Mucosa of descending colon (tissue), 3 donors: ENCODE results near the gene PTPRN2. TPM values are rescaled to one million over a fixed set of nuclear protein-coding genes. Genes with fewer than 3 reads are reported as not detected.
"Not testable (repeated sequence)": the region's sequence is repeated elsewhere in the genome, so short reads cannot be mapped to it uniquely, and the experiment has no call there.

ENCODE experiments used
- ATAC-seq: fragments of 200-7000 bp; cut with Tn5 transposase; one replicate; pipeline ENCODE4 v1.9.1; 2020; ENCODE audit warnings: mild to moderate bottlenecking, moderate library complexity
- DNase-seq, 3 donors: peaks; one replicate each; pipeline ENCODE4 v3.0.0-alpha.2; 2020
- H3K36me3 ChIP-seq: fragments of 200-600 bp; one replicate; pipeline ENCODE4 v1.8.0; 2021; ENCODE audit warnings: low read depth, mild to moderate bottlenecking
- H3K4me1 ChIP-seq: fragments of 200-600 bp; one replicate; pipeline ENCODE4 v1.8.0; 2021; ENCODE audit warnings: low read depth, mild to moderate bottlenecking
- H3K4me3 ChIP-seq: fragments of 200-600 bp; one replicate; pipeline ENCODE4 v1.8.0; 2021; ENCODE audit warnings: mild to moderate bottlenecking
- H3K9me3 ChIP-seq: fragments of 200-600 bp; one replicate; pipeline ENCODE4 v1.8.0; 2021; ENCODE audit warnings: mild to moderate bottlenecking
- intact Hi-C, 2 donors: fragments of 100-400 bp; cut with DNase I in 1 of 2; cut with micrococcal nuclease in 1 of 2; formaldehyde crosslinking; loops; one replicate each; pipeline versions ENCODE4 v1.11.0 to v1.11.1; 2022; cut with DNase I, micrococcal nuclease
- total RNA-seq, 3 donors: library from RNA; stranded (reverse); fragmentation: NEBNext Ultra II Directional in 2 of 3; extraction: Animal tissue kit (Norgen Biotek cat#: 25700) in 2 of 3; gene quantifications; one replicate each; pipeline versions ENCODE4 v1.2.1 to v1.2.4, GENCODE V29; 2021 to 2023
- TF ChIP-seq, protein P1 (sequence below): fragments of 200-600 bp; IDR thresholded peaks from one replicate; pipeline ENCODE4 v1.8.0; 2022; ENCODE audit warnings: antibody characterized with exemption, mild to moderate bottlenecking
- donor health status: DM: no; HTN: no; CAD: no; lungs with moderate emphysema.
- donor health status: DM: no; HTN: no; CAD: no.
- donor health status: DM: no; HTN: yes; CAD: no.

Gene PTPRN2
- total RNA-seq, 3 donors from 2014 or later = 12.5 to 28.0 (median 26.2) TPM

DNA sequence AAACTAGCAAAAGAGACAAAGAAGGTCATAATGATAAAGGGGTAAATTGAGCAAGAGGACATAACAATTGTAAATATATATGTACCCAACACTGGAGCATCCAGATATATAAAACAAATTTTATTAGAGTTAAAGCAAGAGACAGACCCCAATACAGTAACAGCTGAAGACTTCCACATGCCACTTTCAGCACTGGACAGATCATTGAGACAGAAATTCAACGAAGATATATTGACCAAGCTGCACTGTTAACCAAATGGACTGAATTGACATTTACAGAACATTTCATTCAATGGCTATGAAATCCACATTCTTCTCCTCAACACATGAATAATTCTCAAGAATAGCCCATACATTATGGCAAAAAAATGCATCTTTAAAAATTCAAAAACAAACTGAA lies 378.2 kb downstream of the PTPRN2 start:
- ATAC-seq (no peak), DNase-seq (no peak)
- H3K4me3 ChIP-seq = no peak overlapping the region
- TF ChIP-seq, protein P1, sequence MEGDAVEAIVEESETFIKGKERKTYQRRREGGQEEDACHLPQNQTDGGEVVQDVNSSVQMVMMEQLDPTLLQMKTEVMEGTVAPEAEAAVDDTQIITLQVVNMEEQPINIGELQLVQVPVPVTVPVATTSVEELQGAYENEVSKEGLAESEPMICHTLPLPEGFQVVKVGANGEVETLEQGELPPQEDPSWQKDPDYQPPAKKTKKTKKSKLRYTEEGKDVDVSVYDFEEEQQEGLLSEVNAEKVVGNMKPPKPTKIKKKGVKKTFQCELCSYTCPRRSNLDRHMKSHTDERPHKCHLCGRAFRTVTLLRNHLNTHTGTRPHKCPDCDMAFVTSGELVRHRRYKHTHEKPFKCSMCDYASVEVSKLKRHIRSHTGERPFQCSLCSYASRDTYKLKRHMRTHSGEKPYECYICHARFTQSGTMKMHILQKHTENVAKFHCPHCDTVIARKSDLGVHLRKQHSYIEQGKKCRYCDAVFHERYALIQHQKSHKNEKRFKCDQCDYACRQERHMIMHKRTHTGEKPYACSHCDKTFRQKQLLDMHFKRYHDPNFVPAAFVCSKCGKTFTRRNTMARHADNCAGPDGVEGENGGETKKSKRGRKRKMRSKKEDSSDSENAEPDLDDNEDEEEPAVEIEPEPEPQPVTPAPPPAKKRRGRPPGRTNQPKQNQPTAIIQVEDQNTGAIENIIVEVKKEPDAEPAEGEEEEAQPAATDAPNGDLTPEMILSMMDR = no peak
- no peaks in the 10 kb centered on the region for H3K36me3 ChIP-seq
- no peaks in the 10 kb centered on the region for H3K4me1 ChIP-seq
- intact Hi-C loops = no loop called here
- no peaks in the 10 kb centered on the region for H3K9me3 ChIP-seq

DNA sequence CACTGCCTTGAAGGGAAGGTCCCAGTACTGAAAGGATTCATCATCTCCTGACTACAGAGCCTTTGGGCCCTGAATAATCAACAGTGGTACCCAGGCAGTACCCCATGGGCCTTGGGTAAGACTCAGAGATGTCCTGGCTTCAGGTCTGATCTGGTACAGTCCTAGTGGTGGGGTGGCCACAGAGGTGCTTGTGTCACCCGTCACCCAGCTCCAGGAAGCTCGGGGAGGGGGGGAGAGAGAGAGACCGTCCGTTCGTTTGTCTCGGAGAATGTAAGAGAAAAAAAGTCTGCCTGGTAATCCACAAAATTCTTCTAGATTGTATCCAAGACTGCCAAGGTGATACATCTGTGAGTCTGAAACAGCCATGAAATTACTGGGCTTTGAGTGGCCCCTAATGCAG lies 381.3 kb downstream of the PTPRN2 start:
- ATAC-seq (no peak), DNase-seq (no peak)
- intact Hi-C loops = no loop called here
- H3K4me3 ChIP-seq = no peak overlapping the region
- no peaks in the 10 kb centered on the region for H3K36me3 ChIP-seq
- TF ChIP-seq, protein P1 = no peak
- no peaks in the 10 kb centered on the region for H3K9me3 ChIP-seq
- H3K4me1 ChIP-seq = no peaks in the 10 kb centered on the region

DNA sequence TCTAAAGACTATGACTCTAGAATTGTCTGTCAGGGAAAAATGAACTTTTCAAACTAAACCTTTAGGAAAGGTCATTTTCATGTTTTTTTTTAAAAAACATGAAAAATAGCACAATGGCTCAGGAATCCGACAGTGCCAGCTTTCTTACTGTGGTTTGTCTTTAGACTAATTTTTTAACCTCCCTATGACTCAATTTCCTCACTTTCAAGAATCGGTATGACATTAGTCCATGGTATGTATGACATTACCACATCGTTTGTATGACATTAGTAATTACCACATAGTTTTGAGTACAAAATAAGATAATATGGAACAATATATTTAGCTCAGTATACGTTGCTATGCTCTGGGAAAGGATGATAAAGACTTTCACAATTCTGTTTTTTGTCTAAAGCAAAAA lies 383.2 kb downstream of the PTPRN2 start:
- H3K36me3 ChIP-seq = no peaks in the 10 kb centered on the region
- H3K9me3 ChIP-seq = no peaks in the 10 kb centered on the region
- H3K4me1 ChIP-seq = no peaks in the 10 kb centered on the region
- intact Hi-C loops = no loop called here
- DNase-seq = no peak
- no peak for ATAC-seq
- TF ChIP-seq, protein P1 = no peak
- no peak overlapping the region for H3K4me3 ChIP-seq

DNA sequence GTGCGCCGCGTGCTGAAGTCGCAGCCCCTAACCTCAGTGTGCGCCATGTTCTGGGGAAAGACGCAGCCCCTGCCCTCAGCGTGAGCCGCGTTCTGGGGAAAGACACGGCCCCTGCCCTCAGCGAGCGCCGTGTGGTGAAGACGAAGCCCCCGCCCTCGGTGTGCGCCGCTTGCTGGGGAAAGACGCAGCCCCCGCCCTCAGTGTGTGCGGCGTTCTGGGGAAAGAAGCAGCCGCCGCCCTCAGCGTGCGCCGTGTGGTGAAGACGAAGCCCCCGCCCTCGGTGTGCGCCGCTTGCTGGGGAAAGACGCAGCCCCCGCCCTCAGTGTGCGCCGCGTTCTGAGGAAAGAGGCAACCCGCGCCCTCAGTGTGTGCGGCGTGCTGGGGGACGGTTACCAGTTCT lies 383.7 kb downstream of the PTPRN2 start:
- ATAC-seq, H3K4me1 ChIP-seq, H3K9me3 ChIP-seq, H3K36me3 ChIP-seq, DNase-seq, intact Hi-C loops, H3K4me3 ChIP-seq: not testable (repeated sequence)

DNA sequence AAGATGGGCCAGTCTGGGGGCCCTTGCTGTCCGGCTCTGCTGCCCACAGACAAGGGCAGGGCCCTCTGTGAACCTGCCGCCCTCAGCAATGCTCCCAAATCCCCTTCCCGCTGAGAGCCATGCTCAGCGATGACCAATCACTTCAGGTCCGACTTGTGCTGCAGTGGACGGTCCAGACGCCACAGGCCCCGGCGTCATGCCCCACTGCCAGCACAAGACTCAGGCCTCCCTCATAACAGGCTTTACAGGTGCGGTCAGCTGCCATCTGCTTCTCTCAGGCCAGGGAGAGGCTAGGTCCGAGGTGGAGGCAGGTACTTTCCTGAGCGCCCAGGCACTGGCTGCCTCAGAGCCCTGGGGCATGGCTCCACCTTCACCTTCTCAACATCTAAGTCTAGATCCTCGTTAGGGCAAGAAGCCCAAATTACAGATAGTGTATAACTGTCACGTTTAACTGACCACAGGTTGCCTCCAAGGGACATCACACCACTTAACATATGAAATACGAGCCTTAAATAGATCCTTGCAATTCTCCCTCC lies 393.2 kb downstream of the PTPRN2 start:
- ATAC-seq (no peak), DNase-seq (no peak)
- H3K4me1 ChIP-seq = no peaks in the 10 kb centered on the region
- TF ChIP-seq, protein P1 = no peak
- no peaks in the 10 kb centered on the region for H3K36me3 ChIP-seq
- intact Hi-C loops = no loop called here
- no peak overlapping the region for H3K4me3 ChIP-seq
- peaks cover 11% of the 10 kb centered on the region for H3K9me3 ChIP-seq

DNA sequence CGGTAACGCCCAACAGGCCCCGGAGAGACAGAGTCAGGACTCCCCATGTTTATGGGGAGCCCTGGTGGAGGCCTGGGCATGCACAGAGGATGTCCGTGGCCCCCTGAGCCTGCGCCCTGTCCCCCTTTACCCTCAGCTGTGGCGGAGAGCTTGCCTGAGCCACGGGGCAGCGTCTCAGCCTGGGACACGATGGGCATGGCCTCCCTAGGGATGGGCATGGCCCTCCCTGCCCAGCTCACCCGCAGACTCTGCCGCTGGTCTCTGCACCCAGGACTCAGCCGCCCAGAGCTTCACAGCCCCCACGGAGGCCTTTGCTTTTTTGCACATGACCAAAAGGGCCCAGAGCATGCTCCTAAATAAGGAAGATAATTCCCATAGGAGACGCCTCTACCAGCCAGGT lies 394.2 kb downstream of the PTPRN2 start:
- intact Hi-C loops = no loop called here
- H3K4me3 ChIP-seq = no peak overlapping the region
- DNase-seq (no peak), ATAC-seq (no peak)
- no peaks in the 10 kb centered on the region for H3K4me1 ChIP-seq
- H3K9me3 ChIP-seq = peaks cover 11% of the 10 kb centered on the region
- no peaks in the 10 kb centered on the region for H3K36me3 ChIP-seq
- TF ChIP-seq, protein P1 = no peak
